Measurements from ENCODE around the gene CCDC40. TPM values are rescaled to one million over a fixed set of nuclear protein-coding genes. Genes with fewer than 3 reads are reported as not detected.

Gene CCDC40
- total RNA-seq, 1 donor from 2014 or later: 7.7 TPM

GRCh38 chr17:80083136-80083661 lies 46.8 kb downstream of the CCDC40 start:
- Mint-ChIP-seq H3K4me3 (ENCODE audit: unreplicated experiment) (no peak overlapping the region), H3K4me1 (ENCODE audit: unreplicated experiment) (peaks cover 9% of the 10 kb centered on the region), H3K9me3 (ENCODE audit: unreplicated experiment) (no peaks in the 10 kb centered on the region), H3K27ac (ENCODE audit: unreplicated experiment) (no peak overlapping the region), H3K27me3 (ENCODE audit: unreplicated experiment) (peaks cover 3% of the 10 kb centered on the region), H3K36me3 (ENCODE audit: low read depth, unreplicated experiment) (no peaks in the 10 kb centered on the region)
- TF ChIP-seq CTCF (IDR thresholded peaks at IDR 0.05; ENCODE audit: unreplicated experiment): no peak
- DNase-seq (ENCODE audit: low spot score): no peak

- no peak for DNase-seq (ENCODE audit: low spot score)
- Mint-ChIP-seq H3K27ac (ENCODE audit: unreplicated experiment) (no peak overlapping the region), H3K27me3 (ENCODE audit: unreplicated experiment) (peaks cover 3% of the 10 kb centered on the region), H3K4me3 (ENCODE audit: unreplicated experiment) (no peak overlapping the region), H3K4me1 (ENCODE audit: unreplicated experiment) (peaks cover 9% of the 10 kb centered on the region), H3K36me3 (ENCODE audit: low read depth, unreplicated experiment) (no peaks in the 10 kb centered on the region), H3K9me3 (ENCODE audit: unreplicated experiment) (no peaks in the 10 kb centered on the region)
- TF ChIP-seq CTCF (IDR thresholded peaks at IDR 0.05; ENCODE audit: unreplicated experiment): no peak
Observed at GRCh38 chr17:80084773-80085172, 48.3 kb downstream of the CCDC40 start.

GRCh38 chr17:80086081-80086480 lies 49.6 kb downstream of the CCDC40 start:
- Mint-ChIP-seq H3K27ac (ENCODE audit: unreplicated experiment) (no peak overlapping the region), H3K4me1 (ENCODE audit: unreplicated experiment) (no peaks in the 10 kb centered on the region), H3K9me3 (ENCODE audit: unreplicated experiment) (no peaks in the 10 kb centered on the region), H3K27me3 (ENCODE audit: unreplicated experiment) (peaks cover 3% of the 10 kb centered on the region), H3K4me3 (ENCODE audit: unreplicated experiment) (no peak overlapping the region), H3K36me3 (ENCODE audit: low read depth, unreplicated experiment) (peaks cover 6% of the 10 kb centered on the region)
- no peak for DNase-seq (ENCODE audit: low spot score)
- TF ChIP-seq CTCF (IDR thresholded peaks at IDR 0.05; ENCODE audit: unreplicated experiment): no peak

GRCh38 chr17:80086616-80087015 lies 50.2 kb downstream of the CCDC40 start:
- no peak for DNase-seq (ENCODE audit: low spot score)
- no peak for TF ChIP-seq CTCF (IDR thresholded peaks at IDR 0.05; ENCODE audit: unreplicated experiment)

GRCh38 chr17:80087346-80088265 lies 51.2 kb downstream of the CCDC40 start:
- H3K36me3 Mint-ChIP-seq (ENCODE audit: low read depth, unreplicated experiment): peaks cover 8% of the 10 kb centered on the region
- no peaks in the 10 kb centered on the region for H3K4me1 Mint-ChIP-seq (ENCODE audit: unreplicated experiment)
- DNase-seq (ENCODE audit: low spot score): no peak
- TF ChIP-seq CTCF (IDR thresholded peaks at IDR 0.05; ENCODE audit: unreplicated experiment): no peak
- peaks cover 3% of the 10 kb centered on the region for H3K27me3 Mint-ChIP-seq (ENCODE audit: unreplicated experiment)
- H3K27ac Mint-ChIP-seq (ENCODE audit: unreplicated experiment): no peak overlapping the region
- H3K4me3 Mint-ChIP-seq (ENCODE audit: unreplicated experiment): no peak overlapping the region
- no peaks in the 10 kb centered on the region for H3K9me3 Mint-ChIP-seq (ENCODE audit: unreplicated experiment)

More at GRCh38 chr17:80086616-80087015, 50.2 kb downstream of the CCDC40 start:
- Mint-ChIP-seq H3K27me3 (ENCODE audit: unreplicated experiment) (peaks cover 3% of the 10 kb centered on the region), H3K36me3 (ENCODE audit: low read depth, unreplicated experiment) (peaks cover 8% of the 10 kb centered on the region), H3K4me3 (ENCODE audit: unreplicated experiment) (no peak overlapping the region), H3K4me1 (ENCODE audit: unreplicated experiment) (no peaks in the 10 kb centered on the region), H3K9me3 (ENCODE audit: unreplicated experiment) (no peaks in the 10 kb centered on the region), H3K27ac (ENCODE audit: unreplicated experiment) (no peak overlapping the region)
